GM18498 (cell line): ENCODE measurements around the gene AIF1L.
"Not testable (repeated sequence)": the region's sequence is repeated elsewhere in the genome, so short reads cannot be mapped to it uniquely, and the experiment has no call there.

ENCODE experiments used
- ATAC-seq: cut with Tn5 transposase; IDR thresholded peaks from one replicate; pipeline ENCODE4 v1.9.1; 2021; ENCODE audit warnings: mild to moderate bottlenecking, moderate library complexity; ENCODE audit not compliant: unreplicated experiment

Gene AIF1L

GRCh38 chr9:131097948-131098278 is 1.6 kb downstream of the AIF1L start:
- no peak for ATAC-seq

- no peak for ATAC-seq
Measured at GRCh38 chr9:131098391-131099101, 2.2 kb downstream of the AIF1L start.

DNA sequence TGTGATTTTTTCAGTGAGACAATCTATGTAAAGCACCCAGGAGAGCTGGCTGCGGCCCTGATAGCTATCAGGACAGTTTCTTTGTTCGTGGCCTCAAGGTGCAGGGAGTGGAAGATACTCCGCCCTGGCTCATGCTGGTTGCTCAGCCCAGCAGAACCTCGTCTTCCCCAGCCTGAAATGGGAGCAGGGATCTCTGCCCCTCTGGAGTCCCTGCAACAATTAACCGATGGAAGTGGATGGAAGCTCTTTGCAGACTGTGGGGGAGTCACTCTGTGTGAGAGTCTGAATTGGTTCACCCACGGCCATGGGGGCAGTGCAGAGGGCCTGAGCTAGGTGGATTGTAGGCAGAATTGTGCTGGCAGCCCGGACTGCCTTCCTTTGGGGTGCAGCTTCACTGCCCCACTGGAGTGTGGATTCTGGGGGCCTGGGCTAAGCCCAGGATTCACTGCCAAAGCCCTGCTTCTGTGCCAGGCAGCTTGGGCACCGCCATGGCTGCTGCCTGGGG is 2.8 kb downstream of the AIF1L start:
- no peak for ATAC-seq

DNA sequence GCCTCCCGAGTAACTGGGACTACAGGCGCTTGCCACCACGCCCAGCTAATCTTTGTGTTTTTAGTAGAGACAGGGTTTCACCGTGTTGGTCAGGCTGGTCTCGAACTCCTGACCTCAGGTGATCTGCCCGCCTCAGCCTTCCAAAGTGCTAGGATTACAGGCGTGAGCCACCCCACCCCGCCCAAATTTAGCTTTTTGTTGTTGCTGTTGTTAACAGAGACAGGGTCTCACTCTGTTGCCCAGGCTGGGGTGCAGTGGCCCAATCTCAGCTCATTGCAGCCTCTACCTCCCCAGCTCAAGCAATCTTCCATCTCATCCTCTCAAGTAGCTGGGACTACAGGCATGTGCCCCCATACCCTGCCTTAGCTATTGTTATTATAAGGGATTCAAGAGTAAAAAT is 3.5 kb downstream of the AIF1L start:
- not testable (repeated sequence) for ATAC-seq

DNA sequence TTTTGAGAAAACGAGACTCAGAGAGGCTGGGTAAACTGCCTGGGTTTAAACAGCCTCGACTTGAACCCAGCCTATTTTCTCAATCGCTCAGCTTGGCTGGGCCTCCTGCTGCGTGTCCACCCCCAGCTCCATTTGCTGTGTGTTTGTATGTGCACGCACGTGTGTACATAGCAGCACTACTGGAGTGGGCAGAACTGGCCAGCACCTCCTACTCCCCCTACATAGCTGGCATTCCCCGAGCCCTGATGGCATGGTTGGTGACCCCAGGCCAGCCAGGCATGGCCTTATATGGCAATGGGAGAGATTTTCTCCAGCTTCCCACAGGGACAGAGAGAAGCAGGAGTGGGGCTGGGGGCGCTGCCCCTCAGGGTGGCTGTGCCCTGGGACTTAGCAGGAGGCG is 4.1 kb downstream of the AIF1L start:
- no peak for ATAC-seq

GRCh38 chr9:131101207-131101964 is 5.1 kb downstream of the AIF1L start:
- no peak for ATAC-seq

- no peak for ATAC-seq
Measured at GRCh38 chr9:131103024-131103423, 6.7 kb downstream of the AIF1L start.

- ATAC-seq, result no peak
Measured at GRCh38 chr9:131103535-131103934, 7.2 kb downstream of the AIF1L start.

GRCh38 chr9:131104016-131104740 is 7.8 kb downstream of the AIF1L start:
- no peak for ATAC-seq

DNA sequence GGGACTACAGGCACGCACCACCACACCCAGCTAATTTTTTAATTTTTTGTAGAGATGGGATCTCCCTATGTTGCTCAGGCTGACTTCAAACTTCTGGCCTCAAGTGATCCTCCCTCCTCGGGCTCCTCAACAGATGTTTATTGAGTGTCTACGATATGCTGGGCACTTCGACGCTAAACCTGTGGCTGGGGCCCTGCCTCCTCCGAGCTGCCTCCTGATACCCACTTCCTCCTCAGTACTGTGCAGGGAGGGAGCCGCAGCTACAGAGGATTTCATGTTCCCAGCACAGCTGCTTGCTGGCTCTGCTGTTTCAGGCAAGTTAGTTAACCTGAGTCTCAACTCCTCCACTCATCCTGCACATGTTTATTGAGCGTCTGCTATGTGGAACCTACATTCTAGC is 9.6 kb downstream of the AIF1L start:
- no peak for ATAC-seq

GRCh38 chr9:131107760-131108159 is 11.4 kb downstream of the AIF1L start:
- no peak for ATAC-seq

DNA sequence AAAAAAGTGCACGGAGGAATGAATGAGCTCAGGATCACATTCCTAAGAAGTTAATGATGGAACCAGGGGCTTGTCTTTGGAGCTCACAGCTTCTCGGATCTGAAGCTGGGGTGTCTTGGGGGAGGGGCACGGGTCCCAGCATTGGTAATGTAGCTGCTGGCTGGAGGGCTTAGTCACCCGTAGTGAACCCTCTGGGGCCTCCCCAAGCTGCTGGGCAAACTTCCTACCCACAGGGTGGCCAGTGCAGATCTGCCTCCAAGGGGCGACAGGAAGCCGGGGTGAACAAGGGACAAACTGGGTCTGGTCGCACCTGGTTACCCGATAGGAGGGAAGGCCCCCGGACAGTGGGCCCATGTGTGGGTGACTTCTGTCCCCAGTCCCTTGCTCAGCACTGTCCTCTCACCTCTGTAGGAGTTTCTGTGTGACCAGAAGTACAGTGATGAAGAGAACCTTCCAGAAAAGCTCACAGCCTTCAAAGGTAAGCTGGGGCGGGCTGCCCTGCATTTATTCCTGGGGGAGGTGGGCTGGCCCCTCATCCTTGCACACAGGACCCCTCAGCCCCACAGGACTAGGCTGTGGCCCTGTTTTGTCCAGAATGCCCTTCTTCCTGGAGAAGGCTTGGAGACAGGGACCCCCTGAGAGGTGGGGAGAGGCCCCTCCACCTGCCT is 15.0 kb downstream of the AIF1L start:
- ATAC-seq, result no peak

DNA sequence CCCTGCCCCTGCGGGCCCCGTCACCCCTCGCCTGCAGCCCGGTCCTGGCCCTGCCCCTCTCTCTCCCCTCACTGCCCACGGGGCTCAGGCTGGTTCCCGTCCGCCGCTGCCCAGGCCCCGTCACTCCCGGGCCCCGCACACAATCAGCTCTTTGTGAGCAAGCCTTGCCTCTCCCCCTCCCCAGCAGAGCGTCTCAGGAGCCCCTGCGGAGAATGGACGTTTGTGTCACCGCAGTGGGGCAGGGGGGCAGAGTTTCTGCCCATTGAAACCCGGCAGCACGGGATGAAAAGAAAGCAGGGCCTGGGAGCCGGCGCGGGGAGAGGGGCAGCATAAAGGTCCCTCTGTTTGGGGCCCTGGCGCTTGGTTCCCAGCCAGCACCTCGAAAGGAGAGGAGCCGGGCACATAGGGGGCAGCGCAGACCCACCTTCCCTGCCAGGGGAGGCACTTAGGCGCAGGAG is 15.6 kb downstream of the AIF1L start:
- no peak for ATAC-seq

DNA sequence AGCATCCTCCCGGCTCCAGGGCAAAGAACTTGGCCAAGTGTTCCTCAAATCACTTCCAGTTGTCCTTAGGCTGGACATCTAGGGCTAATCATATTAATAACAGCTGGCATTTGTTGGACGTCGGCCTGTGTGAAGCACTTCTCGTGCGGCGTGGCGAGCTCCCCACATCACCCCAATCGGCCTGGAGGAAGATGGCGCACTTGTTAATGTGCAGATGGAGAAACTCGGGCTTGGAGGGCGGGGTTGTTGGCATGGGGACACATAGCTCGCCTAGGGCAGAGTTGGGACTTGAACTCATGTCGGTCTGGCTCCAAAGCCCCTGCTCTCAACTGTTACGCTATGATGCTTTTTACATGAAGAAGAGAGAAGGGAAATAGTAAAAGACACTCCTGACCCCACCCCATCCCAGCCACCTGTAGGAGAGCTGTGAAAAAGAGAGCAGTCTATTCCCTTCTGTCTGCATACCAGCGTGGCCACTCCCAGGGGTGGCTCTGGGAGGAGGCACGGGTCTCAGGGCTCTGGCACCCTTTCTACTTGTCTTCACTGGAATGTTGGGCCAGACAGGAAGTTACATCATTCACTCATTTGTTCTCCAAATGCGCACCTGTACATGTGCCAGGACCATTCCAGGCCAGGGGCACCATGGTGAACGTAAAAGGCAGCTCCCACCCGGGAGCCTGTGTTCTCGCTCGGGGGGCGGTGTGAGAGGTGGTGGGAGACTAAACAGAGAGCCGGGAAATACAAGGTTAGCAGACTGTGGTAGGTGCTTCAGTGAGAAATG is 16.2 kb downstream of the AIF1L start:
- no peak for ATAC-seq

DNA sequence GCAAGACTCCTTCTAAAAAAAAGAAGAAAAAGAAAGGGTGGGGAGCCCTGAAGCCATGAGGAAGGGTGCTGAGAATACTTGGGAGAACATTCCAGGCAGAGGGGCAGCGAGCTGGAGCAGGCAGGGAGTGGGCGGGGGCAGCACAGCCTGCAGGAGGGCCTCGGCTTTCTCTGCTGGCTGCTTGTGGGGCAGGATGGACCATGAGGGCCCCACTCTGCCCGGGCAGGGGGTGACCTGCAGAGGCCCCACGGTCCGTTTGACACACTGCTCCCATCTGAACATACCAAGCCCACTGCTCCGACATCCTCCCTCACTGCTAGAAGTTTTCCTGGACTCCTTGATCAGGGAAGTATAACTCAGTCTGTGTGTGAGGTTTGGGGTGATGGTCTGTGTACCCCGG is 17.3 kb downstream of the AIF1L start:
- ATAC-seq, result no peak

DNA sequence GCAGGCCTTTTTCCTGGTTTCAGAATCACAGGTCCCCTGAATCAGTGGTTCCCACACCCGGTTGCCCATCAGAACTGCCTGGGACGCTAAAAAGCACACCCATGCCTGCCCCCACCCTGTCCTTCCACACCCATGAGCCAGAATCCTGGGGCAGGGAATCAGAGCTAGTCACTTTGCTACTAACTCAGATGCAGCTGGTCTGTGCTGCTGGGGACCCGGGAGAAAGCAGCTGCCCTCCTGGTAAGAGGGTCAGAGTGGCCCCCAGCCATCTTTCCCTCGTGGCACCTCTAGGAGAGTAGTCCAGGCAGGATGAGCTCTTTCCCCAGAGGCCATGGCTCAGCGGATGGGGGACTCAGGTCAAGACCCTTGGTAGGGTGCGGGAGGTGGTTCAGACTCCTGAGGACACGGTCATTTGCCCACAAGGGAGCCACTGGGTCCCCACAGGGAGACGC is 17.8 kb downstream of the AIF1L start:
- no peak for ATAC-seq

- not testable (repeated sequence) for ATAC-seq
Measured at GRCh38 chr9:131115360-131115742, 19.0 kb downstream of the AIF1L start.

DNA sequence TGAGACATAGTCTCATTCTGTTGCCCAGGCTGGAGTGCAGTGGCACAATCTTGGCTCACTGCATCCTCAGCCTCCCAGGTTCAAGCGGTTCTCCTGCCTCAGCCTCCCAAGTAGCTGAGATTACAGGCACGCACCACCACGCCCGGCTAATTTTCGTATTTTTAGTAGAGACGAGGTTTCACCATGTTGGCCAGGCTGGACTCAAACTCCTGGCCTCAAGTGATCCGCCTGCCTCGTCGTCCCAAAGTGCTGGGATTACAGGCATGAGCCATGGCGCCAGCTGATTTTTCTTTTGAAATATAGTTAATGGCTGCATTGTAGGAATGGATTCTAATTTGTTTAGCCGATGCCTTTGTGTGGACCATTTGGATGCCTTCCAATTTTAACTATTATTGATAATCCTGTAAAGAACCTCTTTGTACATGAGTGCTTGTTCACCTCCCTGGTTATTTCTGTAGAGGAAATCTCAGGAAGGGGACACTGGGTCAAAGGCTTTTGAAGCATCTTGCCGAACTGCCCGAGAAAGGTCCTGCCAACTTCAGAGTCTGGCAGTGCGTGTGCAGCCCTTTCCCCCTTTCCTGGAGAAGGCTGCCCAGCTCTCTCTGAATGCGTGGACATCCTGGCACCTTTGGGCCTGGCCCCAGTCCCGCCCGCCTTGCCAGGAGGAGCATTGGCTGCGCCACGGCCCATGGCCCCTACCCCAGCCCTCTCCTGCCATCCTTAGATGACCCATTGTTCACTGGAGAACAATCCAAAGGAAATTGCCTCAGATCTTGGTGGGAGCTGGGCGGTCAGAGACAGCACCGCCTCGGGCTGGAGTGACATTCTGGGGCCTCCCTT is 20.2 kb downstream of the AIF1L start:
- no peak for ATAC-seq

DNA sequence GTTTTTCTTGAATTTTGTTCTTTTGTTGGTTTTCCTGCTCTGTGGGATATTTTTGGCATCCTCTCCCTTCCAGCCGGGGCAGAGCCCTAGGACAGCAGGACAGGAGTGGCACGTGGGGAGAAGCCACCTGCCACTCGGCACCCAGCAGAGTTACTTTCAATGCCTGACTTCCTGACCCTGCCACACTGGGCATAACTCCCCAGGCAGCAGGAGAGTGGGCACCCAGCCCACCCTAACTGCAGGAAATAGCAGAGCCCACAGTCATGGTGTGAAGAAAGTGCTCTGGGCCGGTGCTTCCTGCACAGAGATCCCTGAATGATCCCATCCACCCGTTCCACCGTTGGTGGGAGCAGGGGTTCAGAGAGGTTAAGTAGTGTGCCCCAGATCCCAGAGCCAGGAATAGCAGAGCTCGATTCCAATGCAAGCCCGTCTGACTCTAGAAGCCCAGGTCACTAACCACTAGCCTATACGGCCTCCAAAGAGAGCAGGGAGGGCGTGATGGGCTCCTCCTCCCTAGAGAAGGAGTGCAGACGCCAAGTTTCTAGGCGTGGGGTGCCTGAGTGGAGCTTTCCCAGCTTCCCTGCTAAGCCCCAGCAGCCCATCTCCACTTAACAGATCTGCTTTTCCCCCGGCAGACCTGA is 20.9 kb downstream of the AIF1L start:
- ATAC-seq, result no peak
